BLaER1 treated with 17β-estradiol and CSF1 and Interleukin-3, amounts not matched to agents 10 nM and 100 nM (cell line): ENCODE results near the gene BTNL9.

Experiments
- H3K27ac ChIP-seq, 11 experiments: shearing (Covaris generic); formaldehyde crosslinking; 2 replicates each; pipeline ENCODE4 v1.8.1; 2022
- H3K27me3 ChIP-seq, 11 experiments: shearing (Covaris generic); formaldehyde crosslinking; 2 replicates each; pipeline ENCODE4 v1.8.1; 2022
- H3K36me3 ChIP-seq, 11 experiments: shearing (Covaris generic); formaldehyde crosslinking; 2 replicates each; pipeline ENCODE4 v1.8.1; 2022
- H3K4me1 ChIP-seq, 10 experiments: shearing (Covaris generic); formaldehyde crosslinking; 2 replicates each; pipeline ENCODE4 v1.8.1; 2022
- H3K4me2 ChIP-seq, 11 experiments: shearing (Covaris generic); formaldehyde crosslinking; 2 replicates each; pipeline ENCODE4 v1.8.1; 2022
- H3K4me3 ChIP-seq, 10 experiments: shearing (Covaris generic); formaldehyde crosslinking; 2 replicates each; pipeline ENCODE4 v1.8.1; 2022
- H3K9ac ChIP-seq, 11 experiments: shearing (Covaris generic); formaldehyde crosslinking; 2 replicates each; pipeline ENCODE4 v1.8.1; 2022
- H3K9me3 ChIP-seq, 11 experiments: shearing (Covaris generic); formaldehyde crosslinking; replicated peaks in 1 of 11; 2 replicates each; pipeline ENCODE4 v1.8.1; 2022
- H4K20me1 ChIP-seq, 11 experiments: shearing (Covaris generic); formaldehyde crosslinking; 2 replicates each; pipeline ENCODE4 v1.8.1; 2022
- Cebpa-rat ChIP-seq, 11 experiments: shearing (Covaris generic); IDR thresholded peaks; 2 replicates each; pipeline ENCODE4 v1.8.1; 2022

The BTNL9 gene

GRCh38 chr5:181105391-181106025 is 65.4 kb downstream of the BTNL9 start:
- Histone ChIP-seq H3K4me1 (peaks cover 6 to 25% (median 18%) of the 10 kb centered on the region in 10 experiments; a peak in 18 of 20 replicates), H3K9me3 (peaks cover 0 to under 1% (median 0%) of the 10 kb centered on the region in 11 experiments; a peak in 2 of 22 replicates), H3K9ac (no peak overlapping the region), H4K20me1 (no peaks in the 10 kb centered on the region), H3K27me3 (peaks cover 0 to 12% (median 0%) of the 10 kb centered on the region in 11 experiments; a peak in 8 of 22 replicates), H3K36me3 (no peaks in the 10 kb centered on the region), H3K27ac (no peak overlapping the region), H3K4me2 (peak overlapping the region in 9 of 11 experiments; percentile 3 to 90 (median 70); a peak in 12 of 22 replicates), H3K4me3 (no peak overlapping the region)
- TF ChIP-seq Cebpa-rat (IDR thresholded peaks at IDR 0.05), result no peak

GRCh38 chr5:181107699-181108098 is 67.6 kb downstream of the BTNL9 start:
- H3K4me3 ChIP-seq, result no peak overlapping the region
- H3K27ac ChIP-seq, result no peak overlapping the region
- H3K27me3 ChIP-seq, result peaks cover 0 to 12% (median 0%) of the 10 kb centered on the region in 11 experiments; a peak in 8 of 22 replicates
- no peak for TF ChIP-seq Cebpa-rat (IDR thresholded peaks at IDR 0.05)
- peaks cover 7 to 25% (median 20%) of the 10 kb centered on the region in 10 experiments; a peak in 19 of 20 replicates for H3K4me1 ChIP-seq
- H3K9ac ChIP-seq, result no peak overlapping the region
- no peaks in the 10 kb centered on the region for H4K20me1 ChIP-seq
- no peak overlapping the region for H3K4me2 ChIP-seq
- H3K36me3 ChIP-seq, result no peaks in the 10 kb centered on the region
- H3K9me3 ChIP-seq, result no peaks in the 10 kb centered on the region

- Histone ChIP-seq H3K9me3 (peaks cover 0 to 5% (median 0%) of the 10 kb centered on the region in 11 experiments; a peak in 3 of 22 replicates), H3K9ac (no peak overlapping the region), H3K27me3 (peaks cover 0 to 8% (median 0%) of the 10 kb centered on the region in 11 experiments; a peak in 5 of 22 replicates), H4K20me1 (no peaks in the 10 kb centered on the region), H3K27ac (no peak overlapping the region), H3K4me1 (peaks cover 7 to 25% (median 20%) of the 10 kb centered on the region in 10 experiments; a peak in 19 of 20 replicates), H3K36me3 (no peaks in the 10 kb centered on the region), H3K4me2 (no peak overlapping the region), H3K4me3 (no peak overlapping the region)
- TF ChIP-seq Cebpa-rat (IDR thresholded peaks at IDR 0.05), result no peak
Measured at GRCh38 chr5:181108578-181109165, 68.6 kb downstream of the BTNL9 start.

- TF ChIP-seq Cebpa-rat (IDR thresholded peaks at IDR 0.05), result no peak
- Histone ChIP-seq H3K4me3 (no peak overlapping the region), H3K4me2 (no peak overlapping the region), H3K9me3 (peaks cover 2 to 14% (median 7%) of the 10 kb centered on the region in 11 experiments; a peak in 14 of 22 replicates), H4K20me1 (no peaks in the 10 kb centered on the region), H3K27me3 (peaks cover 0 to 5% (median 1%) of the 10 kb centered on the region in 11 experiments; a peak in 7 of 22 replicates), H3K9ac (no peak overlapping the region), H3K27ac (no peak overlapping the region), H3K36me3 (no peaks in the 10 kb centered on the region), H3K4me1 (peaks cover 6 to 21% (median 16%) of the 10 kb centered on the region in 10 experiments; a peak in 18 of 20 replicates)
Measured at GRCh38 chr5:181109489-181110013, 69.5 kb downstream of the BTNL9 start.

- Histone ChIP-seq H3K9ac (no peak overlapping the region), H3K4me1 (peaks cover 0 to 10% (median 3%) of the 10 kb centered on the region in 10 experiments; a peak in 17 of 20 replicates), H4K20me1 (no peaks in the 10 kb centered on the region), H3K4me3 (no peak overlapping the region), H3K4me2 (no peak overlapping the region), H3K9me3 (peaks cover 5 to 22% (median 14%) of the 10 kb centered on the region in 11 experiments; a peak in 14 of 22 replicates), H3K27me3 (peaks cover 0 to 12% (median 6%) of the 10 kb centered on the region in 11 experiments; a peak in 7 of 22 replicates), H3K27ac (no peak overlapping the region), H3K36me3 (no peaks in the 10 kb centered on the region)
- TF ChIP-seq Cebpa-rat (IDR thresholded peaks at IDR 0.05), result no peak
Measured at GRCh38 chr5:181111010-181111409, 70.9 kb downstream of the BTNL9 start.
